ENCODE results near the gene SEC63.
"Not testable (repeated sequence)": the region's sequence is repeated elsewhere in the genome, so short reads cannot be mapped to it uniquely, and the experiment has no call there.

SEC63 gene

GRCh38 chr6:107957909-107958688 is at the start of gene SEC63:
SEC63 (minus strand) TSS chr6:107958208; CDS start chr6:107958009, 199 bp downstream.
- peak; percentile 97 for DNase-seq (ENCODE audit: low spot score)

DNA sequence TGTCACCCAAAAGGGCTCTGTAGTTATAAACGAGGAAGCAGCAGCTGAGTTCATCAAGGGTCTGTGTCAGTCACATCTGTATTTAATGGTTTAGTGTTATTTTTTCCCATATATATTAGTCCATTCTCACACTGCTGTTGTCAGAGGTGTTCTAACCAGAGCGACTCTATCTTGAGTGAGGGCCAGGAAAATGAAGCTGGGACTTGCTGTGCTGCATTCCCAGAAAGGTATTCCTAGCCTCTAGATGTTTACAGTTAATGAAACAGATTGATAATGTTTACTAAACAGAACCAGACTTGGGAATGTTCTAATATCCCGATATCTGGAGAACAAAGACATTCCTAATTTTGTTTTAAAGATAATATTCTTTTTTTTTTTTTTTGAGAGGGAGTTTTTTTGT is 48.0 kb upstream of the SEC63 start:
- no peak for DNase-seq (ENCODE audit: low spot score)

DNA sequence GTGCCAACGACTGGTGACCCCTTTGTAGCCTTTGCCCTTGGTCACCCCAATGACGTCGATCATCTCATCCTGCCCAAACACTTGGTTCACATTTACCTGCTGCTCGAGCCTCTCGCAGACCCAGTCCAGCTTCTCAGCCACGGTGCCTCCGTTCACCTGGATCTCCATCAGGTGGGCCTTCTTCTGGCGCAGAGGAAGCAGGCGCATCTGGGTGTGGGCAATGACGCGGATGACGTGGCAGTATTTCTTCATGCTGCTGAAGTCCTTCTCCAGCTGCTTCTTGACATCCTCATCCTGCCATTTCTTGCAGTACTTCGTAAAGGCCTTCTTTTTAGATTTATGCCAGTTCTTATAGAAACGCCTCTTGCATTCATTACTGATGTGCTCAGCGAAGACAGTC is 46.9 kb upstream of the SEC63 start:
- DNase-seq (ENCODE audit: low spot score) = no peak

DNA sequence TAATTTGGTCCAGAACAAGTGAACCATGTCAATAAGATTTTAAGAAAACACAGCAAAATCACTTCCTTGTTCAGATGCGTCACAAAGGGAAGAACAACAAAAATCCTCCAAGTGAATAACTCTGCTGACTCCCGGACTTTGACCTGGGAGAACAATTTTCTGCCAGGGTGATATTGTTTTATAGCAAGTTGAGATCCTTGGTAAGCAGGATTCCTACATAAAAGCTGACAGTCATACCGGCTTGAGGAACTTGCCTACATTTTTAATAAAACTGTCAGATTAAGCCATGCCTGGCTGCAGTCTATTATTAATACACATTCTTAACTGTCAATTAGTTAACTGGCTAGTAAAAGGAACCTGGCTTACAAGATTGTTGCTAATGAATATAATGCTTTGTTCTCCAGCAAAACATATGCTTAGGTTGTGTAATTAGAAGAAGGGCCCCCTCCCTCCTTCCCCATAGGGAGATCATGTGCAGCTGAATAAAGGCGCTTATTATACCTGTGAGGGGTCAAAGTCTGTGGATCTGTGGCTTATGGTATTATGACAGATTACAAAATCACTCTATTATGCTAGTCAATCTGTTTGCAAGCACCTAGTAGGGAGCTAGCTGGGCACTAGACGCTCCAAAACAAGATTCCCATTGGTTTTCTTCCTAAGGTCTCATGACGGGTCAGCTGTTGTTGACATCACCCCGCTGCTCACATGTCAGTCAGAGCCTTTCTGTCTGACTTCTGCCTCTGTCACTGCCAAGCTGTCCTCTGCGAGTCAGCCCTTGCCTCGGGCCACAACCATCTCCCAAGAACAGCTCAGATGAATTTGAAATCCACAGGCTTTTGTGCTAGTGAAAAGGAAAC is 44.6 kb upstream of the SEC63 start:
- DNase-seq (ENCODE audit: low spot score) = peak; percentile 96

DNA sequence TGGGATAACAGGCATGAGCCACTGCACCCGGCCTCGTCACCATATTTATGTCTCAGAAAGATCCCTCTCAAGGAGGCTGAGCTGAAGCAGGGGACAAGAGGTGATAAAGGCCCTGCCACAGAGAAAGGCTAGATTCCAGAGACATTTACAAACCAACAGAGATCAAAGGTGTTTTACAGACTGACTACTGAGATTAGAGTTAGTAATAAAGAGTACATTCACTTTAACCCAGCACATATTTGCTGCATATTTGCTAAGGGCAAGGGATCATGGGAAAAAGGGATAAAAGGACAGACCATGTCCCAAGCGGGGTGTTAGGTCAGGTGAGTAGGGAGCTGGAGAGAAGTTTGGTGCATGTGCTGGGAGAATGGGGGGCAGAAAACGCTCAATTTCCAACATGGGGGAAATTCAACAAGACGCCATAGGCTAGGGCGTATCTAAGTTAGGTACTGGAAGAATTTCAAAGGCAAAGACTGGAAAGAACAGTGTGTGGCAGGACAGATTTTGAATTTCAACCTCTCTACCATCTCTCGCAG is 43.8 kb upstream of the SEC63 start:
- no peak for DNase-seq (ENCODE audit: low spot score)

- not testable (repeated sequence) for DNase-seq (ENCODE audit: low spot score)
Measured at GRCh38 chr6:108000259-108000658, 42.3 kb upstream of the SEC63 start.

DNA sequence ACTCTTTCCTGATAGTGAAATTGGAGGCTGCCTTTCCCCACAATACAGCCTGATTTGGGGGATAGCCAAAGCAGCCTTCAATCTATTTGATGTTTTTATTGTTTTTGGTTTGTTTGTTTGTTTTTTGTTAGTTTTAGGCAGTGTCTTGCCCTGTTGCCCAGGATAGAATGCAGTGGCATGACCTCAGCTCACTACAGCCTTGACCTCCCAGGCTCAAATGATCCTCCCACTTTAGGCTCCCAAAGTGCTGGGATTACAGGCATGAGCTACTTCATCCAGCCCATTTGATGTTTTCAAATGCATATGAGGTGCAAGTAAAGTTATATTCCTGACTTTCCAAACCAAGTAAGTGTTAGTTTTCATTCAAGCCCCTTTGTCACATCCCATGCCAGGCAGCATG is 41.3 kb upstream of the SEC63 start:
- DNase-seq (ENCODE audit: low spot score) = no peak

DNA sequence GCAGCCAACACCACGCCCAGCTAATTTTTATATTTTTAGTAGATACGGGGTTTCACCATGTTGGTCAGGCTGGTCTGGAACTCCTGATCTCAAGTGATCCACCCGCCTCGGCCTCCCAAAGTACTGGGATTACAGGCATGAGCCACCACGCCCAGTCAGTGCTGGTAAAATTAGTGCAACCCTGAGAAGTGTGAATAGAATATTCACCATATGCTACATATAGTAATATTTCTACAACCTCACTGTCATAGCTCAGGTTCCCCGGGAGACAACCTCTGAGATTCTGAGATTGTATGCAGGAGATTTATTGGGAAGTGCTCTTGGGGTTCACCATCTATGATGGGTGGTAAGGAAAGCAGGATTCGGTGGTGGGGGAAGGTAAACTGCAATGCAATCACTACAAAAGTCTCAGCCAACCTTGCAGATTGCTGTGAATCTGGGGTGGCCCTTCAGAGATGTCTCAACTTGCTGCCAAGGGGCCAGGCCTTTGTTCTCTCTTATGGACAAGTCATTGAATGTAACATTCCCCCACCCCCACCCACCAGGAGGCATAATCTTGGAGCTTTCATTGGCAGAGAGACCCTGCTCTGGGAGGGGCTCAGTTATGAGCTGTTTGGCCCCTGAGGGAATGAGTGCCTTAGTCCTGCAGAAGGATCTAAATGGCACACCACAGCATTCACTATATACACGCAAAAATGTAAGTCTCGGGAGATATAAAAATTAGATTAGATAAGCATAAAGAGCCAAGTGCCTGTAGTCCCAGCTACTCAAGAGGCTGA is 34.0 kb upstream of the SEC63 start:
- no peak for DNase-seq (ENCODE audit: low spot score)

DNA sequence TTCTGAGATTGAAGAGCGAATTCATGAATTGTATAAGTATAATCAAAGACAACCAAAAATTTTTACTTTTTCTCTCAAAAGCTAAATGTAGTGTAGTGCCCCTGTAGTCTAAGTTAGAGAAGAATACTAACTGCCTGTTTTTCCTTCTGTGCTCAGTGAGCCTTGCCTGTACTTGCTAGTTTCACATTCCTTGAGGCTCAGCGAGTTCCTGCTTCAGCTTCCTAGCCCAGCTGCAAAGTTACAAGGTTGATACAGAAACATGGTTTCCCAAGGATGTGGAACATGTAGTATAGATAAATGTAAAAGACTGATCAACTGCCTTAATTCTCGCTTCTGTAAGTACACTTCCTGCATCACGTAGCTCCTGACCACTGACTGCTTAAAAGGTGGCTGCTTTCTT is 33.1 kb upstream of the SEC63 start:
- no peak for DNase-seq (ENCODE audit: low spot score)

- not testable (repeated sequence) for DNase-seq (ENCODE audit: low spot score)
Measured at GRCh38 chr6:107990587-107990986, 32.6 kb upstream of the SEC63 start.

DNA sequence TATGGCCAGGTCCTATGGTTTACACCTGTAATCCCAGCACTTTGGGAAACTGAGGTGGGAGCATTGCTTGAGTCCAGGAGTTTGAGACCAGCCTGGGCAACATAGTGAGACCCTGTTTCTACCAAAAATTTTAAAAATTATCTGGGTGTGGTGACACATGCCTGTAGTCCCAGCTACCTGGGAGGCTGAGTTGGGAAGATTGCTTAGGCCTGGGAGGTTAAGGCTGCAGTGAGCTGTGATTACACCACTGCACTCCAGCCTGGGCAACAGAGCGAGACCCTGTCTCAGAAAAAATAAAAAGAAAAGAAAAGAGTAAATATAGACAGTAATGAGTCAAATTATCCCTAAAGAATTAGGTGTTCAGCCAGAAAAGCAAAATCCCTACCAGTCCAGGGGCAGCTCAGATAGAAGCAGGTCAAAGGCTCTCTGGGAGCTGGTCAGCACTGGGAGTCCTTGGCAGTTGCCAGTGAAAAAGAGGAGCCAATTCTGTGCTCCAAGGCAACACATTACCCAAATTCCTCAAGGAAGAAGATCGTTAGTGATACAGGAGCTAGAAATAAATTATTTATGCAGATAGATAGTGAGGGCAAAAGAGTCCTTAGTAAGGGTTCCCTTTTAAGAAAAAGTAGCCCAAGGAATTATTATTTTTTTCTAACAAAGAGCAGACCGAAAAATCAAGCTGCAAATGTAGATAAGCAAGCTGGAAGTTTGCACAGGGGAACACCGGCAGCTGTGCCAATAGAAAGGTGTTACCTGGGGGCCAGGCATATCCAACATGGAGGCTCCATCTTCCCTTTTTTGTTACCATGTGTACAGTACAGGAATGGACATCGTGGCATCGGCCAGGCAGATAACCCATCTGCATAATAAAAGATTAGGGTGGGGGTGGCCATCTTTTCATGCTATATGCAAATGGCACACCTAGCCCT is 31.4 kb upstream of the SEC63 start:
- DNase-seq (ENCODE audit: low spot score) = no peak

- no peak for DNase-seq (ENCODE audit: low spot score)
Measured at GRCh38 chr6:107988570-107988969, 30.6 kb upstream of the SEC63 start.

- no peak for DNase-seq (ENCODE audit: low spot score)
Measured at GRCh38 chr6:107987805-107988204, 29.8 kb upstream of the SEC63 start.

- no peak for DNase-seq (ENCODE audit: low spot score)
Measured at GRCh38 chr6:107985701-107986100, 27.7 kb upstream of the SEC63 start.

DNA sequence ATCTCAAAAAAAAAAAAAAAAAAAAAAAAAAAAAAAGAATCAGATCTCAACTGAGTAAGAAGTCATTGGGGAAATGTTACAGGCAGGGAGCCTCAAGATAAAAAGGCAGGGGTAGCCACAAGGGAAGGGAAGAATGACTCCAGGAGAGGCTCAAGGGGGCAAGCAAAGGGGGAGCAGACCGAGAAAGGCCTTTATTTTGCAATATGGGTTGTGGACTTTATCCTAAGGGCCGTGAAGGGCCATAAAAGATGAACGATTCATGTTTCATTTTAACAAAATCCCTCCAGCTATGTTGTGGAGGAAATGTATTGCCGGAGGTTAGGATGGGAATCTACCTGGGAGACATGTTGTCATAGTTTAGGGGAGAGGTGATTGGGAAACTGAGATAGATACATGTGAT is 25.8 kb upstream of the SEC63 start:
- DNase-seq (ENCODE audit: low spot score) = no peak

GRCh38 chr6:107982486-107982885 is 24.5 kb upstream of the SEC63 start:
- DNase-seq (ENCODE audit: low spot score) = no peak

DNA sequence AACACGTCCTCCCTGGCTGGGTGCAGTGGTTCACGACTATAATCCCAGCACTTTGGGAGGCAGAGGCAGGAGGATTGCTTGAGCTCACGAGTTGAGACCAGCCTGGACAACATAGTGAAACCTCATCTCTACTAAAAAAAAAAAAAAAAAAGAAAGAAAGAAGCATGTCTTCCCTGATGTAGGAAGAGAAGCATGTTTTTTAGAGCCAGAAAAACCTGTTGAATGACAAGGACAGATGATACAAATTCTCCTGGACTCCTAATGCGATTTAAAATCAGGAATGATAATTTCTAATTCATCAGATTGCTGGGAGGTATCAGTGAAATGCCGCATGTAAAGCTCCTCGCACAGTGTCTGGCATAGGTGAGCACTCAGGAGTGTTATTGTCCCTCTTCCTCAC is 23.7 kb upstream of the SEC63 start:
- DNase-seq (ENCODE audit: low spot score) = no peak

GRCh38 chr6:107977283-107977682 is 19.3 kb upstream of the SEC63 start:
- peak; percentile 60 for DNase-seq (ENCODE audit: low spot score)

GRCh38 chr6:107976155-107976783 is 18.3 kb upstream of the SEC63 start:
- no peak for DNase-seq (ENCODE audit: low spot score)

- DNase-seq (ENCODE audit: low spot score) = no peak
Measured at GRCh38 chr6:107973594-107973993, 15.6 kb upstream of the SEC63 start.

All from globus pallidus (tissue), 1 donor.